ENCODE results near the gene COL5A1. TPM values are rescaled to one million over a fixed set of nuclear protein-coding genes. Genes with fewer than 3 reads are reported as not detected.

COL5A1 gene
- total RNA-seq, 1 experiment from 2014 or later: 9.5 TPM

DNA sequence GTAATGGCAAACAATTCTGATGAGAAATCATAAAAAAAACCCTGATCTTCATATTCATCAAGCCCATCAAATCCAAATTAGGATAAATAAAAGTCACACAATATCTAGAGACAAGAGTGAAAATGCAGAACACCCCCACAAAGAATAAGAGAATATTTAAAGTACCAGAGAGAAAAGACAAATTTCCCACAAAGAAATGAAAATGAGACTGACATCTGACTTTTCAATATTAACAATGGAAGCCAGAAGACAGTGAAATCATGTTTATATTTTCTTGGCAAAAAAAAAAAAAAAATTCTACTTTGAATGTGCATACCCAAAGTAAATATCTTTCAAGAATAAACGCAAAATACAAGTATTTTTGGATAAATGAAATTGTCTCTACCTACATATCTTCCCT lies 28.9 kb upstream of the COL5A1 start:
- Mint-ChIP-seq H3K27me3 (ENCODE audit: low read depth) (peaks cover 5% of the 10 kb centered on the region), H3K4me1 (no peaks in the 10 kb centered on the region; a peak in 1 of 4 replicates), H3K9me3 (peaks cover 41 to 43% of the 10 kb centered on the region in 2 experiments), H3K36me3 (ENCODE audit: insufficient read depth in 1 of 3, low read depth in 3 of 3) (peaks cover 4 to 12% (median 10%) of the 10 kb centered on the region in 3 experiments; a peak in 6 of 7 replicates), H3K4me3 (no peak overlapping the region), H3K27ac (no peak overlapping the region)
- H2BK5ac ChIP-seq (ENCODE audit: insufficient read length, low read length): no peak overlapping the region
- no peak overlapping the region for H2BK15ac ChIP-seq (ENCODE audit: low read depth, low read length)
- no peaks in the 10 kb centered on the region for H3K27me3 ChIP-seq (ENCODE audit: insufficient read depth, low read length)
- no peak overlapping the region for H2AK5ac ChIP-seq (ENCODE audit: insufficient read length, low read length)
- no peak overlapping the region for H2BK120ac ChIP-seq (ENCODE audit: low read depth, low read length, poor library complexity, severe bottlenecking)
- H3K79me2 ChIP-seq (ENCODE audit: insufficient read depth, low read length): no peaks in the 10 kb centered on the region
- no peaks in the 10 kb centered on the region for H3K79me1 ChIP-seq (ENCODE audit: insufficient read depth, low read depth, low read length, poor library complexity, severe bottlenecking)
- no peak overlapping the region for H3K56ac ChIP-seq (ENCODE audit: insufficient read length, low read depth, low read length)
- no peaks in the 10 kb centered on the region for H3K4me1 ChIP-seq (ENCODE audit: insufficient read depth, low read length)
- H3K27ac ChIP-seq (ENCODE audit: insufficient read length, low read depth, low read length): no peak overlapping the region
- no peak overlapping the region for H3T11ph ChIP-seq (ENCODE audit: low read length)
- H3K23ac ChIP-seq (ENCODE audit: insufficient read length, low read depth, low read length): no peak overlapping the region
- no peaks in the 10 kb centered on the region for H3K9me3 ChIP-seq (ENCODE audit: control insufficient read depth, low read depth, low read length)
- no peak overlapping the region for H2BK12ac ChIP-seq (ENCODE audit: insufficient read length, low read depth, low read length)
- no peak overlapping the region for H2AFZ ChIP-seq (ENCODE audit: low read length)
- H4K91ac ChIP-seq (ENCODE audit: insufficient read length, low read depth, low read length): no peak overlapping the region
- H3K9ac ChIP-seq (ENCODE audit: extremely low read depth, insufficient read length, low read length): no peak overlapping the region
- WGBS (ENCODE audit: extremely low coverage, insufficient read length, low lambda C conversion rate): no CpG with 5 or more reads among the region's 1 CpG
- no peak for DNase-seq
- no peaks in the 10 kb centered on the region for H3K23me2 ChIP-seq (ENCODE audit: insufficient read length, low read depth, low read length, poor library complexity, severe bottlenecking)
- H3K4me2 ChIP-seq (ENCODE audit: insufficient read depth, insufficient read length, low read length): no peak overlapping the region
- no peak overlapping the region for H3K4ac ChIP-seq (ENCODE audit: low read depth, low read length)
- no peak overlapping the region for H3K14ac ChIP-seq (ENCODE audit: insufficient read depth, low read length)
- no peak overlapping the region for H2BK20ac ChIP-seq (ENCODE audit: low read depth, low read length, poor library complexity, severe bottlenecking)
- H4K8ac ChIP-seq (replicated peaks; ENCODE audit: insufficient read length, low read depth, low read length): no peak overlapping the region
- no peak overlapping the region for H3K18ac ChIP-seq (ENCODE audit: insufficient read length, low read depth, low read length)
- TF ChIP-seq, protein P1, sequence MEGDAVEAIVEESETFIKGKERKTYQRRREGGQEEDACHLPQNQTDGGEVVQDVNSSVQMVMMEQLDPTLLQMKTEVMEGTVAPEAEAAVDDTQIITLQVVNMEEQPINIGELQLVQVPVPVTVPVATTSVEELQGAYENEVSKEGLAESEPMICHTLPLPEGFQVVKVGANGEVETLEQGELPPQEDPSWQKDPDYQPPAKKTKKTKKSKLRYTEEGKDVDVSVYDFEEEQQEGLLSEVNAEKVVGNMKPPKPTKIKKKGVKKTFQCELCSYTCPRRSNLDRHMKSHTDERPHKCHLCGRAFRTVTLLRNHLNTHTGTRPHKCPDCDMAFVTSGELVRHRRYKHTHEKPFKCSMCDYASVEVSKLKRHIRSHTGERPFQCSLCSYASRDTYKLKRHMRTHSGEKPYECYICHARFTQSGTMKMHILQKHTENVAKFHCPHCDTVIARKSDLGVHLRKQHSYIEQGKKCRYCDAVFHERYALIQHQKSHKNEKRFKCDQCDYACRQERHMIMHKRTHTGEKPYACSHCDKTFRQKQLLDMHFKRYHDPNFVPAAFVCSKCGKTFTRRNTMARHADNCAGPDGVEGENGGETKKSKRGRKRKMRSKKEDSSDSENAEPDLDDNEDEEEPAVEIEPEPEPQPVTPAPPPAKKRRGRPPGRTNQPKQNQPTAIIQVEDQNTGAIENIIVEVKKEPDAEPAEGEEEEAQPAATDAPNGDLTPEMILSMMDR (conservative IDR thresholded peaks at IDR 0.05): no peak
- H4K5ac ChIP-seq (ENCODE audit: insufficient read length, low read depth, low read length): no peak overlapping the region
- H4K20me1 ChIP-seq (ENCODE audit: control insufficient read depth, insufficient read depth, insufficient read length): no peaks in the 10 kb centered on the region
